IPS-18a (cell line): ENCODE data around the gene PHF5A.

Experiments
- H3K27ac ChIP-seq: one replicate; pipeline ENCODE4 v1.5.1; 2013; ENCODE audit warnings: low read length
- H3K27me3 ChIP-seq: one replicate; pipeline ENCODE4 v1.6.1; 2013; ENCODE audit warnings: mild to moderate bottlenecking, low read length; ENCODE audit not compliant: control insufficient read depth, insufficient read depth
- H3K36me3 ChIP-seq: one replicate; pipeline ENCODE4 v1.6.1; 2013; ENCODE audit warnings: low read depth, low read length; ENCODE audit not compliant: control insufficient read depth
- H3K4me1 ChIP-seq: one replicate; pipeline ENCODE4 v1.6.1; 2013; ENCODE audit warnings: low read depth, low read length; ENCODE audit not compliant: control insufficient read depth
- H3K4me3 ChIP-seq: one replicate; pipeline ENCODE4 v1.5.1; 2013; ENCODE audit warnings: low read length
- H3K9ac ChIP-seq: one replicate; pipeline ENCODE4 v1.6.1; 2013; ENCODE audit warnings: mild to moderate bottlenecking, low read length, moderate library complexity
- H3K9me3 ChIP-seq: one replicate; pipeline ENCODE4 v1.6.1; 2013; ENCODE audit warnings: low read depth, low read length; ENCODE audit not compliant: control insufficient read depth

Gene PHF5A

DNA sequence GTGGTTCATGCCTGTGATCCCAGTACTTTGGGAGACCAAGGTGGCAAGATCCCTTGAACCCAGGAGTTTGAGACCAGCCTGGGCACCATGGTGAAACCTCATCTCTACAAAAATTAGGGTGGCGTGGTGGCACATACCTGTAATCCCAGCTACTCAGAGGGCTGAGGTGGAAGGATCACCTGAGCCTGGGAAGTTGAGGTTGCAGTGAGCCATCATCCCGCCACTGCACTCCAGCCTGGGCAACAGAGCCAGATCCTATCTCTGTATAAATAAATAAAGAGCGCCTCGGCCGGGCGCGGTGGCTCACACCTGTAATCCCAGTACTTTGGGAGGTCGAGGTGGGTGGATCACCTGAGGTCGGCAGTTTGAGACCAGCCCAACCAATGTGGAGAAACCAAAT is 49.8 kb downstream of the PHF5A start:
- H3K9me3 ChIP-seq: no peaks in the 10 kb centered on the region
- no peak overlapping the region for H3K27ac ChIP-seq
- no peaks in the 10 kb centered on the region for H3K27me3 ChIP-seq
- H3K36me3 ChIP-seq: no peaks in the 10 kb centered on the region
- no peak overlapping the region for H3K4me3 ChIP-seq
- H3K9ac ChIP-seq: no peak overlapping the region
- H3K4me1 ChIP-seq: peaks cover 6% of the 10 kb centered on the region

DNA sequence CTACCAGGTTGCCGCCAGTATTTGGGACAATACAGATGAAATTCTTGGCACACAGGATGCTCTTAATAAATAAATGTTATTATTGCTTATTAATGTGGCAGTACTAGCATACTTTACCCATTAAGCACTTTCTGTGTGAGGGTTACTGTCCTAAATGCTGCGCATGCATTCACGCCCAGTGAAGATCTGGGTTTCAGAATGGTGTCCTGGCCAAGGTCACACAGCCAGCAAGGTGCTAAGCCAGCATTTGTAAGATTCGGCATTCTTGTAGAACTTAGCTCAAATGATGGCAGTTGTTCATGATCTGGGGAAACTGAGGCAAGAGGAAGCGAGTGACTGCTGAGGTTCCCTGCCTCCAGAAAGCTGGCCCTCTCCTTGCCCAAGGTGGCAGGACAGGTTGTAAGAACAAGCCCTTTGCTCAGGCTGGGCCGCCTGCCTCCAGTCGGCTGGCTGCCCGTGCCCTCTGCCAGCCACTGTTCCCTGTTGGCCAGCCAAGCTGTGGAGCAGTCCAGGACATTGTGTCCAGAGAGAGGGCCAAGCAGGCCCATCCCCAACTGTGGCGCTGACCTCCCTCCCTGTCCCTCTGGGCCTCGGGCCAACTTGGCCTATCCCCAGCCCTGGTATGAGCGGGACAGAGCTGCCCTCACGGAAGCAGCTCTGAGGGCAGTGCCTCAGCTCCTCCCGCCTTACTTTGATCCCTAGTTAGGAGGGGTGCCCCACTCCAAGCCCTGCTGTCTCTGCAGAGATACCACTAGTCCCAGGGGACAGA is 50.7 kb downstream of the PHF5A start:
- H3K4me1 ChIP-seq: peaks cover 6% of the 10 kb centered on the region
- no peak overlapping the region for H3K9ac ChIP-seq
- no peak overlapping the region for H3K4me3 ChIP-seq
- H3K9me3 ChIP-seq: no peaks in the 10 kb centered on the region
- no peaks in the 10 kb centered on the region for H3K27me3 ChIP-seq
- no peaks in the 10 kb centered on the region for H3K36me3 ChIP-seq
- H3K27ac ChIP-seq: no peak overlapping the region

DNA sequence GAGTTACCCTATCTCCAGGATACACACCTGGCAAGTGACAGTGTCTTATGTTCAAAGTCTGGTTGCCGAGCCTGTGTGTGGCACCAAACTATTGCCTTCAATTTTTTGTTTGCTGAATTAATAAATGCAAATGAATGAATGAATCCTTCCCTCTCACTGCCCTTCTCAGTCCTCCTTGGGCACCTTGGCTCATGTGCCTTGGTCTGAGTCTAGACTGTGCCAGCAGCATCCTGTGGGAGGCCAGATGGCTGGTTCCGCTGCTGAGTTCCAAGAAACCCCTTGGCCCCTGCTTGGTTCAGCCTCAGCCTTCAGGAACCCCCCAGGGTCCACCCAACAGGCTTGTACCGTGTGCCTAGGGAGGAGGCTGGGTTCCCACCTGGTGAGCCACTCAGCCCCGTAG is 52.9 kb downstream of the PHF5A start:
- Histone ChIP-seq H3K27ac (no peak overlapping the region), H3K9ac (no peak overlapping the region), H3K9me3 (no peaks in the 10 kb centered on the region), H3K36me3 (no peaks in the 10 kb centered on the region), H3K4me1 (peaks cover 9% of the 10 kb centered on the region), H3K4me3 (no peak overlapping the region), H3K27me3 (no peaks in the 10 kb centered on the region)

DNA sequence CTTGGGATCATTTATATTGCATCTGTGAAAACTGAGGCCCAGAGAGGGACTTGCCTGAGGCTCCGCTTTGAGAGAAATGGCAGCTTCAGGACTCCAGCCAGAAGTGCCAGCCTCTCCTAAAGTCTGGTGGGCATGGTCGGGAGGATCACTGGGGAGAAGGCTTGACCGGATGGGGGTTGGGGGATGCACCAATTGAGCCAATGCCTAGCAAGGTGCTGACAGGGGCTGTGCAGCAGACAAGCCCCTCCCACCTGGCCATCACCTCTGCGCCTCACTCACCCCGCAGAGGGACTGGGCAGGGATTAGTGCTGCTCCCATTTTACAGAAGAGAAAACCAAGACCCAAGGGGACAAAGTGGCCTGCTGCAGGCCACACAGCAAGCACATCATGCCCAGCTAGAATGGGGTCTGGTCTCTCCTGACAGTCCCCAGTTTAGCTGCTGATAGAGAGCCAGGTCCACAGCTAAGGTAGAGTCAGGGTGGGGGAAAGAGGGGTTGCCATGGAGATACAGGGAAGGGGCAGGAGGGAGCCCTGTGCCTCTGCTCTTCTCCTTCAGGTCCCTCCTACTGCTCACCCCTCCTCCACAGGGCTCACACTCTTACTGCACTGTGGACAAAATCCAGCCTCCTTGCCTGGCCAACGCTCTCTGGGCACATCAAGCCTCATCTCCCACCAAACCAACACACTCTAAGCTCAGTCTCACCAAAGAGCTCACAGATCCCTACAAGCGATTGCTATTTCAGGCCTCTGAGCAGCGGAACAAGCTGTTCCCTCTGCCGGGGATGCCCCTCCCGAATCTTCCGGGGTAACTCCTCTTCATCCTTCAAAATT is 57.3 kb downstream of the PHF5A start:
- Histone ChIP-seq H3K4me1 (peaks cover 9% of the 10 kb centered on the region), H3K27ac (no peak overlapping the region), H3K9me3 (no peaks in the 10 kb centered on the region), H3K4me3 (no peak overlapping the region), H3K9ac (no peak overlapping the region), H3K36me3 (no peaks in the 10 kb centered on the region), H3K27me3 (no peaks in the 10 kb centered on the region)

DNA sequence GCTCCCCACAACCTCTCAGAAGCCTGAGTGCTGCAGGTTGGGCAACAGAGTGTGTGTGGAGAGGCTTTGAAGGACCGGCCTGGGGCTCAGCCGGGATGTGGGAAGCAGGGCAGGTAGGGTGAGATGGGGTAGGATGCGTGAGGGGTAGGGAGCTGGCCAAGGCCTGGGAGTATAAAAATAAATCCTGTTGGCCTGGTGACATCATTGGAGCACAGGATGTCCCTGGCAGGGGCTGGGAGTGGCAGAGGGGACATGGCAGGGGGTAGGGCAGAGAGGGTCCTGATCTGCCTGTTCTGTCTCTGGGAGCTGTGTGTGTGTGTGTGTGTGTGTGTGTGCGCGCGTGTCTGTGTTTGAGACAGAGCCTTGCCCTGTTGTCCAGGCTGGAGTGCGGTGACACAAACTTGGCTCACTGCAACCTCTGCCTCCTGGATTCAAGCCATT is 58.2 kb downstream of the PHF5A start:
- Histone ChIP-seq H3K27ac (no peak overlapping the region), H3K27me3 (no peaks in the 10 kb centered on the region), H3K9me3 (no peaks in the 10 kb centered on the region), H3K9ac (no peak overlapping the region), H3K4me3 (no peak overlapping the region), H3K4me1 (peaks cover 9% of the 10 kb centered on the region), H3K36me3 (no peaks in the 10 kb centered on the region)
